ENCODE measurements around the gene TRIM56.
"Not testable (repeated sequence)": the region's sequence is repeated elsewhere in the genome, so short reads cannot be mapped to it uniquely, and the experiment has no call there.

TRIM56 gene

GRCh38 chr7:101102026-101102425 is 16.7 kb downstream of the TRIM56 start:
- no peaks in the 10 kb centered on the region for H3K36me3 ChIP-seq (ENCODE audit: control insufficient read depth, insufficient read depth, low read length)
- no peak for DNase-seq (ENCODE audit: extremely low read depth, insufficient read length)
- H3K27me3 ChIP-seq (replicated peaks; ENCODE audit: control insufficient read depth, insufficient read depth, low read length) = no peaks in the 10 kb centered on the region
- H3K4me3 ChIP-seq (replicated peaks; ENCODE audit: low read depth, low read length) = no peak overlapping the region
- no peak for TF ChIP-seq CTCF (IDR thresholded peaks at IDR 0.05; ENCODE audit: insufficient read depth, low read length, poor library complexity, severe bottlenecking)

- not testable (repeated sequence) for DNase-seq (ENCODE audit: extremely low read depth, insufficient read length); H3K27me3 ChIP-seq (replicated peaks; ENCODE audit: control insufficient read depth, insufficient read depth, low read length); H3K4me3 ChIP-seq (replicated peaks; ENCODE audit: low read depth, low read length); H3K36me3 ChIP-seq (ENCODE audit: control insufficient read depth, insufficient read depth, low read length)
Measured at GRCh38 chr7:101103701-101104100, 18.4 kb downstream of the TRIM56 start.

GRCh38 chr7:101104193-101104713 is 19.0 kb downstream of the TRIM56 start:
- no peaks in the 10 kb centered on the region for H3K36me3 ChIP-seq (ENCODE audit: control insufficient read depth, insufficient read depth, low read length)
- no peak for DNase-seq (ENCODE audit: extremely low read depth, insufficient read length)
- no peaks in the 10 kb centered on the region for H3K27me3 ChIP-seq (replicated peaks; ENCODE audit: control insufficient read depth, insufficient read depth, low read length)
- H3K4me3 ChIP-seq (replicated peaks; ENCODE audit: low read depth, low read length) = no peak overlapping the region
- no peak for TF ChIP-seq CTCF (IDR thresholded peaks at IDR 0.05; ENCODE audit: insufficient read depth, low read length, poor library complexity, severe bottlenecking)

GRCh38 chr7:101104799-101105198 is 19.5 kb downstream of the TRIM56 start:
- no peak for DNase-seq (ENCODE audit: extremely low read depth, insufficient read length)
- TF ChIP-seq CTCF (IDR thresholded peaks at IDR 0.05; ENCODE audit: insufficient read depth, low read length, poor library complexity, severe bottlenecking) = no peak
- Histone ChIP-seq H3K36me3 (ENCODE audit: control insufficient read depth, insufficient read depth, low read length) (no peaks in the 10 kb centered on the region), H3K4me3 (replicated peaks; ENCODE audit: low read depth, low read length) (no peak overlapping the region), H3K27me3 (replicated peaks; ENCODE audit: control insufficient read depth, insufficient read depth, low read length) (no peaks in the 10 kb centered on the region)

- not testable (repeated sequence) for DNase-seq (ENCODE audit: extremely low read depth, insufficient read length); H3K36me3 ChIP-seq (ENCODE audit: control insufficient read depth, insufficient read depth, low read length); H3K4me3 ChIP-seq (replicated peaks; ENCODE audit: low read depth, low read length); H3K27me3 ChIP-seq (replicated peaks; ENCODE audit: control insufficient read depth, insufficient read depth, low read length)
Measured at GRCh38 chr7:101105248-101105647, 20.0 kb downstream of the TRIM56 start.

GRCh38 chr7:101106386-101106785 is 21.1 kb downstream of the TRIM56 start:
- Histone ChIP-seq H3K27me3 (replicated peaks; ENCODE audit: control insufficient read depth, insufficient read depth, low read length) (no peaks in the 10 kb centered on the region), H3K4me3 (replicated peaks; ENCODE audit: low read depth, low read length) (no peak overlapping the region), H3K36me3 (ENCODE audit: control insufficient read depth, insufficient read depth, low read length) (no peaks in the 10 kb centered on the region)
- no peak for DNase-seq (ENCODE audit: extremely low read depth, insufficient read length)
- no peak for TF ChIP-seq CTCF (IDR thresholded peaks at IDR 0.05; ENCODE audit: insufficient read depth, low read length, poor library complexity, severe bottlenecking)

GRCh38 chr7:101108330-101108857 is 23.1 kb downstream of the TRIM56 start:
- peak; percentile 76 for DNase-seq (ENCODE audit: extremely low read depth, insufficient read length)
- H3K36me3 ChIP-seq (ENCODE audit: control insufficient read depth, insufficient read depth, low read length) = no peaks in the 10 kb centered on the region
- TF ChIP-seq CTCF (IDR thresholded peaks at IDR 0.05; ENCODE audit: insufficient read depth, low read length, poor library complexity, severe bottlenecking) = no peak
- no peak overlapping the region for H3K4me3 ChIP-seq (replicated peaks; ENCODE audit: low read depth, low read length)
- no peaks in the 10 kb centered on the region for H3K27me3 ChIP-seq (replicated peaks; ENCODE audit: control insufficient read depth, insufficient read depth, low read length)

Data from GM06990 (cell line).